K562 (cell line): ENCODE results near the gene ZNF618. TPM values are rescaled to one million over a fixed set of nuclear protein-coding genes. Genes with fewer than 3 reads are reported as not detected.

Experiments
- ATAC-seq: fragments of 200-7000 bp; cut with Tn5 transposase; 3 replicates; pipeline ENCODE4 v1.9.1; 2020; ENCODE audit warnings: moderate library complexity
- BruUV-seq: library from RNA; stranded (reverse); fragments of 400-500 nt; replicated peaks from 2 replicates; lab custom pipeline; 2021; lab: Mats Ljungman, UMichigan
- CTCF ChIA-PET: fragments of 300-600 bp; formaldehyde crosslinking; extraction: SDS; loops from one replicate; lab custom pipeline; 2021; ENCODE audit warnings: low intra/inter-chr PET ratio; lab: Yijun Ruan, JAX
- POLR2A ChIA-PET: fragments of 300-600, 350-650 bp; sonication (Branson Sonifier 250); formaldehyde crosslinking; extraction: SDS; loops from one replicate; lab custom pipeline; 2021; ENCODE audit warnings: antibody characterized with exemption, inconsistent platforms; lab: Yijun Ruan, JAX
- DNase-seq, 4 experiments: peaks; one replicate each; pipeline versions ENCODE4 v3.0.0 to v3.0.0-alpha.2; 2011 to 2018; ENCODE audit warnings: low spot score in 3 of 4, mixed read lengths in 3 of 4; ENCODE audit errors: extremely low read depth in 1 of 4
- FAIRE-seq: peaks from 2 replicates; lab custom pipeline; 2011; peaks lifted over from hg19 to GRCh38; lab: Jason Lieb, UNC
- H2AFZ ChIP-seq: 2 replicates; pipeline ENCODE4 v1.6.0; 2011; ENCODE audit warnings: low read depth, low read length, control low read depth, inconsistent platforms
- H3K27ac ChIP-seq: fragments of 200-600 bp; 3 replicates; pipeline ENCODE4 v1.8.0; 2011; ENCODE audit warnings: low read depth, mild to moderate bottlenecking, control low read depth, inconsistent platforms, low read length, moderate library complexity, mixed read lengths; ENCODE audit errors: extremely low read depth
- H3K27me3 ChIP-seq, 2 experiments: fragments of 300-600 bp in 1 of 2; 2 replicates in 1 of 2; 3 replicates in 1 of 2; pipeline versions ENCODE4 v1.6.0 to v1.8.0; 2011; ENCODE audit warnings: inconsistent platforms in 2 of 2, low read length in 2 of 2, mild to moderate bottlenecking in 1 of 2, mixed read lengths in 1 of 2, moderate library complexity in 1 of 2; ENCODE audit not compliant: control insufficient read depth in 2 of 2, insufficient read depth in 2 of 2
- H3K36me3 ChIP-seq: fragments of 300-600 bp; 3 replicates; pipeline ENCODE4 v1.8.0; 2011; ENCODE audit warnings: mild to moderate bottlenecking, low read length, inconsistent platforms; ENCODE audit not compliant: control insufficient read depth, insufficient read depth
- H3K4me1 ChIP-seq, 2 experiments: fragments of 200-600 bp in 1 of 2; replicated peaks in 1 of 2; 2 replicates in 1 of 2; 3 replicates in 1 of 2; pipeline versions ENCODE4 v1.5.1 to v1.8.0; 2011; ENCODE audit warnings: inconsistent platforms in 2 of 2, low read length in 2 of 2, mild to moderate bottlenecking in 1 of 2, mixed read lengths in 1 of 2, moderate library complexity in 1 of 2; ENCODE audit not compliant: control insufficient read depth in 2 of 2, insufficient read depth in 2 of 2
- H3K4me2 ChIP-seq: 2 replicates; pipeline ENCODE4 v1.6.1; 2011; ENCODE audit warnings: low read length, control low read depth, inconsistent platforms, mixed read lengths; ENCODE audit not compliant: insufficient read depth
- H3K4me3 ChIP-seq: fragments of 200-600 bp; sonication (generic), shearing (Covaris generic); 2 replicates; pipeline ENCODE4 v1.5.1; 2016; ENCODE audit warnings: control low read depth, inconsistent platforms
- H3K79me2 ChIP-seq: fragments of 200-600 bp; 3 replicates; pipeline ENCODE4 v1.8.0; 2011; ENCODE audit warnings: low read length, inconsistent platforms; ENCODE audit not compliant: control insufficient read depth, insufficient read depth
- H3K9ac ChIP-seq, 2 experiments: 2 replicates each; pipeline versions ENCODE4 v1.6.0 to v1.6.1; 2011; ENCODE audit warnings: low read depth in 2 of 2, low read length in 2 of 2, control low read depth in 1 of 2, inconsistent platforms in 1 of 2, mild to moderate bottlenecking in 1 of 2, mixed read lengths in 1 of 2; ENCODE audit not compliant: insufficient read depth in 1 of 2
- H3K9me1 ChIP-seq: one replicate; pipeline ENCODE4 v1.6.0; 2011; ENCODE audit warnings: inconsistent platforms, mild to moderate bottlenecking, low read length, moderate library complexity; ENCODE audit not compliant: control insufficient read depth, insufficient read depth
- H3K9me3 ChIP-seq: replicated peaks from 2 replicates; pipeline ENCODE4 v1.5.1; 2011; ENCODE audit warnings: low read depth, low read length, inconsistent platforms; ENCODE audit not compliant: control insufficient read depth, insufficient read depth
- H4K20me1 ChIP-seq: replicated peaks from 2 replicates; pipeline ENCODE4 v1.6.1; 2011; ENCODE audit warnings: low read length, inconsistent platforms, mixed read lengths; ENCODE audit not compliant: control insufficient read depth, insufficient read depth
- ATF7 ChIP-seq: fragments of 450-650 bp; IDR thresholded peaks from 2 replicates; pipeline ENCODE4 v1.7.1; 2014; ENCODE audit warnings: mild to moderate bottlenecking, moderate library complexity
- ESRRA ChIP-seq: fragments of 450-650 bp; IDR thresholded peaks from 2 replicates; pipeline ENCODE4 v1.6.1; 2014; ENCODE audit warnings: low read depth, mild to moderate bottlenecking, moderate library complexity, borderline replicate concordance
- HDAC2 ChIP-seq: fragments of 450-650 bp; IDR thresholded peaks from 2 replicates; pipeline ENCODE4 v1.6.1; 2016; ENCODE audit warnings: mild to moderate bottlenecking
- HSF4 ChIP-seq: fragments of 250-450 bp; sonication (Bioruptor Pico); IDR thresholded peaks from 2 replicates; pipeline ENCODE4 v2.1.2; 2022; ENCODE audit warnings: mild to moderate bottlenecking, moderate library complexity, borderline replicate concordance
- MECOM ChIP-seq: fragments of 250-450 bp; sonication (Bioruptor Pico); IDR thresholded peaks from 2 replicates; pipeline ENCODE4 v1.8.0; 2022; ENCODE audit warnings: inconsistent platforms
- NR4A1 ChIP-seq, 2 experiments: fragments of 250-450 bp in 1 of 2; fragments of 450-650 bp in 1 of 2; sonication (Bioruptor Pico) in 1 of 2; IDR thresholded peaks; 2 replicates each; pipeline versions ENCODE4 v1.4.0 to v1.6.1; 2016 to 2020; ENCODE audit warnings: mild to moderate bottlenecking in 2 of 2, missing compliant biosample characterization in 1 of 2, missing genetic modification characterization in 1 of 2, moderate library complexity in 1 of 2
- RAD51 ChIP-seq: fragments of 450-650 bp; IDR thresholded peaks from 2 replicates; pipeline ENCODE4 v1.7.1; 2016; ENCODE audit warnings: low read depth, mild to moderate bottlenecking, borderline replicate concordance
- SRSF9 ChIP-seq: fragments of 200-400 bp; formaldehyde crosslinking; IDR thresholded peaks from 2 replicates; pipeline ENCODE4 v1.6.1; 2017; ENCODE audit warnings: low read depth, low read length, borderline replicate concordance
- TFAM ChIP-seq: fragments of 250-450 bp; sonication (Bioruptor Pico); conservative IDR thresholded peaks from 2 replicates; pipeline ENCODE4 v1.5.0; 2021; ENCODE audit warnings: mild to moderate bottlenecking, moderate library complexity
- ZNF146 ChIP-seq: IDR thresholded peaks from one replicate; pipeline ENCODE4 v1.6.1; 2018; ENCODE audit warnings: missing compliant biosample characterization; ENCODE audit not compliant: unreplicated experiment
- ZNF436 ChIP-seq: fragments of 250-450, 450-650 bp; sonication (Bioruptor Pico); formaldehyde crosslinking; IDR thresholded peaks from 2 replicates; pipeline ENCODE4 v1.7.0; 2020; ENCODE audit warnings: mild to moderate bottlenecking
- ZNF764 ChIP-seq: fragments of 250-450 bp; sonication (Bioruptor Pico); IDR thresholded peaks from 2 replicates; pipeline ENCODE4 v1.4.0; 2020; ENCODE audit warnings: low read depth, mild to moderate bottlenecking, moderate library complexity
- in situ Hi-C: fragments of 300-500 bp; cut with MboI; formaldehyde crosslinking; loops from 4 replicates; pipeline ENCODE4 v1.15.0; 2018; ENCODE audit warnings: inconsistent platforms, mixed read lengths
- intact Hi-C: fragments of 100-400 bp; cut with micrococcal nuclease; formaldehyde crosslinking; loops from 2 replicates; pipeline ENCODE4 v1.14.2; 2022
- polyA plus RNA-seq, 8 experiments: library from polyadenylated mRNA; depleted of rRNA in 4 of 8; stranded (reverse) in 5 of 8; unstranded in 3 of 8; fragments of >200 nt; fragmentation: Nextera tagmentation in 2 of 8; fragmentation: Illumina TruSeq in 1 of 8; extraction: Ambion mirVana in 2 of 8; extraction: Trizol in 1 of 8; gene quantifications; 2 replicates each; pipeline versions ENCODE4 v1.2.1 to v1.2.3, GENCODE V29; 2011 to 2014; ENCODE audit warnings: inconsistent platforms in 1 of 8, missing spikeins in 1 of 8
- total RNA-seq, 7 experiments: library from RNA; depleted of rRNA in 6 of 7; stranded (reverse); fragments of >200 nt in 6 of 7; fragmentation: Illumina TruSeq in 2 of 7; extraction: Trizol in 2 of 7; gene quantifications; 2 replicates each; pipeline versions ENCODE4 v1.2.1 to v1.2.3, GENCODE V29; 2011 to 2021; ENCODE audit warnings: low replicate concordance in 1 of 7
- TF ChIP-seq, protein P1 (sequence below): sonication (generic); formaldehyde crosslinking; IDR thresholded peaks from 2 replicates; pipeline ENCODE4 v1.8.1; 2023; ENCODE audit warnings: mild to moderate bottlenecking, missing genetic modification reagents
- TF ChIP-seq, protein P2 (sequence below): sonication (generic); formaldehyde crosslinking; IDR thresholded peaks from 2 replicates; pipeline ENCODE4 v1.8.0; 2022; ENCODE audit warnings: missing genetic modification reagents, mild to moderate bottlenecking, moderate library complexity, borderline replicate concordance
- TF ChIP-seq, protein P3 (sequence below): fragments of 250-450 bp; sonication (Bioruptor Pico); IDR thresholded peaks from 2 replicates; pipeline ENCODE4 v1.8.0; 2022; ENCODE audit warnings: moderate library complexity, mild to moderate bottlenecking, inconsistent platforms
- TF ChIP-seq, protein P4 (sequence below): fragments of 250-450 bp; sonication (Bioruptor Pico); IDR thresholded peaks from 2 replicates; pipeline ENCODE4 v1.4.0; 2020
- TF ChIP-seq, protein P5 (sequence below): fragments of 250-450 bp; sonication (Bioruptor Pico); IDR thresholded peaks from 2 replicates; pipeline ENCODE4 v1.5.1; 2021; ENCODE audit warnings: mild to moderate bottlenecking

Gene ZNF618
- total and polyA plus RNA-seq, 9 of the 15 experiments (the other 6 are each of a cell fraction or from before 2014, with no cell fraction given) = 0.08 to 13.7 (median 3.4) TPM

DNA sequence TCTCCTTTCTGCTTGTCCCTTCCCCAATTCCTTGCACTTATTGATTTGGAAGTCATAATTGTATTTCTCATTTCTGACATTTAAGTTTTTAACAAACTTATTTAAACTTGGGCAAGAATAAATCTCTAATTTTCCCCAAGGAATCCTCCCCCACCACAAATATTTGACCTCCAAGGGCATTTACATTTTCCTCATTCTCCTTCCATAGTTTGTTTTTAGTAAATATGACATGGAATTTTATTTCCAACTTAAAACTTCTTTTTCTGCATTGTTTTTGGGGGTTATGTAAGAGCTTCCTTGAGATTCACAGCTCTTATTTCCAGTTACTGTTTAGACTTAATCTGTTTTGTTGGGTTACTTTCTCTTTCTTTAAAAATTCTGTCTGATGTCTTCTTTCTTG is 64.9 kb downstream of the ZNF618 start:
- no peaks in the 10 kb centered on the region for H4K20me1 ChIP-seq
- H3K9me1 ChIP-seq = no peaks in the 10 kb centered on the region
- H3K27me3 ChIP-seq = no peaks in the 10 kb centered on the region
- no peak overlapping the region for H3K4me3 ChIP-seq
- in situ Hi-C loops (no loop called here), intact Hi-C loops (no loop called here)
- H3K4me2 ChIP-seq = no peak overlapping the region
- DNase-seq = no peak
- no peaks in the 10 kb centered on the region for H3K36me3 ChIP-seq
- FAIRE-seq = no peak
- H3K4me1 ChIP-seq = no peaks in the 10 kb centered on the region
- POLR2A ChIA-PET = interaction anchor here (0.7 to 1.2 kb wide), 2 partner anchors 9 to 14 kb away, joined by 3 to 4 read pairs; no protein-coding TSS in a partner anchor
- H3K27ac ChIP-seq = no peak overlapping the region
- ATAC-seq = no peak
- H3K79me2 ChIP-seq = no peaks in the 10 kb centered on the region; the same call in 2 of the 3 replicates
- no peak overlapping the region for H2AFZ ChIP-seq
- BruUV-seq = no TSS peak
- no peaks in the 10 kb centered on the region for H3K9me3 ChIP-seq
- H3K9ac ChIP-seq = no peak overlapping the region
- CTCF ChIA-PET = no interaction called here
- TF ChIP-seq TFAM = no peak
- TF ChIP-seq ZNF146 (CRISPR knock-in tag) = no peak
- TF ChIP-seq, protein P1, sequence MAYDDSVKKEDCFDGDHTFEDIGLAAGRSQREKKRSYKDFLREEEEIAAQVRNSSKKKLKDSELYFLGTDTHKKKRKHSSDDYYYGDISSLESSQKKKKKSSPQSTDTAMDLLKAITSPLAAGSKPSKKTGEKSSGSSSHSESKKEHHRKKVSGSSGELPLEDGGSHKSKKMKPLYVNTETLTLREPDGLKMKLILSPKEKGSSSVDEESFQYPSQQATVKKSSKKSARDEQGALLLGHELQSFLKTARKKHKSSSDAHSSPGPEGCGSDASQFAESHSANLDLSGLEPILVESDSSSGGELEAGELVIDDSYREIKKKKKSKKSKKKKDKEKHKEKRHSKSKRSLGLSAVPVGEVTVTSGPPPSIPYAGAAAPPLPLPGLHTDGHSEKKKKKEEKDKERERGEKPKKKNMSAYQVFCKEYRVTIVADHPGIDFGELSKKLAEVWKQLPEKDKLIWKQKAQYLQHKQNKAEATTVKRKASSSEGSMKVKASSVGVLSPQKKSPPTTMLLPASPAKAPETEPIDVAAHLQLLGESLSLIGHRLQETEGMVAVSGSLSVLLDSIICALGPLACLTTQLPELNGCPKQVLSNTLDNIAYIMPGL = no peak
- TF ChIP-seq, protein P2, sequence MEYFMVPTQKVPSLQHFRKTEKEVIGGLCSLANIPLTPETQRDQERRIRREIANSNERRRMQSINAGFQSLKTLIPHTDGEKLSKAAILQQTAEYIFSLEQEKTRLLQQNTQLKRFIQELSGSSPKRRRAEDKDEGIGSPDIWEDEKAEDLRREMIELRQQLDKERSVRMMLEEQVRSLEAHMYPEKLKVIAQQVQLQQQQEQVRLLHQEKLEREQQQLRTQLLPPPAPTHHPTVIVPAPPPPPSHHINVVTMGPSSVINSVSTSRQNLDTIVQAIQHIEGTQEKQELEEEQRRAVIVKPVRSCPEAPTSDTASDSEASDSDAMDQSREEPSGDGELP (CRISPR knock-in tag) = no peak
- no peak for TF ChIP-seq NR4A1 (CRISPR knock-in tag; IDR thresholded peaks at IDR 0.05)
- TF ChIP-seq NR4A1 (tag; IDR thresholded peaks at IDR 0.05) = no peak
- no peak for TF ChIP-seq ZNF764 (CRISPR knock-in tag)
- TF ChIP-seq ZNF436 (CRISPR knock-in tag) = no peak
- no peak for TF ChIP-seq SRSF9
- TF ChIP-seq MECOM (CRISPR knock-in tag) = no peak
- TF ChIP-seq, protein P3, sequence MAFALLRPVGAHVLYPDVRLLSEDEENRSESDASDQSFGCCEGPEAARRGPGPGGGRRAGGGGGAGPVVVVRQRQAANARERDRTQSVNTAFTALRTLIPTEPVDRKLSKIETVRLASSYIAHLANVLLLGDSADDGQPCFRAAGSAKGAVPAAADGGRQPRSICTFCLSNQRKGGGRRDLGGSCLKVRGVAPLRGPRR (CRISPR knock-in tag) = no peak
- TF ChIP-seq, protein P4, sequence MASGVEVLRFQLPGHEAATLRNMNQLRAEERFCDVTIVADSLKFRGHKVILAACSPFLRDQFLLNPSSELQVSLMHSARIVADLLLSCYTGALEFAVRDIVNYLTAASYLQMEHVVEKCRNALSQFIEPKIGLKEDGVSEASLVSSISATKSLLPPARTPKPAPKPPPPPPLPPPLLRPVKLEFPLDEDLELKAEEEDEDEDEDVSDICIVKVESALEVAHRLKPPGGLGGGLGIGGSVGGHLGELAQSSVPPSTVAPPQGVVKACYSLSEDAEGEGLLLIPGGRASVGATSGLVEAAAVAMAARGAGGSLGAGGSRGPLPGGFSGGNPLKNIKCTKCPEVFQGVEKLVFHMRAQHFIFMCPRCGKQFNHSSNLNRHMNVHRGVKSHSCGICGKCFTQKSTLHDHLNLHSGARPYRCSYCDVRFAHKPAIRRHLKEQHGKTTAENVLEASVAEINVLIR (CRISPR knock-in tag) = no peak
- TF ChIP-seq ATF7 = no peak
- TF ChIP-seq, protein P5, sequence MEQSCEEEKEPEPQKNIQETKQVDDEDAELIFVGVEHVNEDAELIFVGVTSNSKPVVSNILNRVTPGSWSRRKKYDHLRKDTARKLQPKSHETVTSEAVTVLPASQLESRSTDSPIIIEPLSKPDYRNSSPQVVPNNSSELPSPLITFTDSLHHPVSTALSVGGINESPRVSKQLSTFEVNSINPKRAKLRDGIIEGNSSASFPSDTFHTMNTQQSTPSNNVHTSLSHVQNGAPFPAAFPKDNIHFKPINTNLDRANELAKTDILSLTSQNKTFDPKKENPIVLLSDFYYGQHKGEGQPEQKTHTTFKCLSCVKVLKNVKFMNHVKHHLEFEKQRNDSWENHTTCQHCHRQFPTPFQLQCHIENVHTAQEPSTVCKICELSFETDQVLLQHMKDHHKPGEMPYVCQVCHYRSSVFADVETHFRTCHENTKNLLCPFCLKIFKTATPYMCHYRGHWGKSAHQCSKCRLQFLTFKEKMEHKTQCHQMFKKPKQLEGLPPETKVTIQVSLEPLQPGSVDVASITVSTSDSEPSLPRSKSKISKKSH (CRISPR knock-in tag) = no peak
- TF ChIP-seq ESRRA = no peak
- no peak for TF ChIP-seq RAD51
- TF ChIP-seq HSF4 (CRISPR knock-in tag) = no peak
- TF ChIP-seq HDAC2 = no peak
